Stimulated activated CD4-positive, alpha-beta T cell treated with anti-CD3 and anti-CD28 coated beads, TNF-alpha, amount 100 ng/mL, for 24 hours (primary cell): ENCODE data around the gene CPA3.

ENCODE experiments used
- DNase-seq, 3 experiments: peaks; one replicate each; pipeline ENCODE4 v3.0.0-alpha.2; 2020; ENCODE audit warnings: low read depth in 3 of 3

CPA3 gene

DNA sequence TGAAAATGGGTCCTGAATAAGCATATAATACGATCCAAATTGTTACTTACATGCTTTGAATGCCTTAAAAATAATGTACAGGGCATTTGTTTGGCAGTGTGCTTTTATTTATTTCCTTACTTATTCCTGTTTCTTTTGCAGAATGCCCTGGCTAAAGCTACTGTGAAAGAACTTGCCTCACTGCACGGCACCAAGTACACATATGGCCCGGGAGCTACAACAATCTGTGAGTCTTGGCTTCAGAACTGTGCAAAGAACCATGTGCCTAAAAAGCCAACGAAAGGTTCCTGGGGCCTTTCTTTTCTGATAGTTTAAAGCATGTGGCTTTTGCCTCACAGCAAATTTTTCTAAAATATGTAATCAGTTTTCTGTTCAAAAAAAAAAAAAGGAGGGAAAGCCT is 7.8 kb upstream of the CPA3 start:
- DNase-seq, result no peak

DNA sequence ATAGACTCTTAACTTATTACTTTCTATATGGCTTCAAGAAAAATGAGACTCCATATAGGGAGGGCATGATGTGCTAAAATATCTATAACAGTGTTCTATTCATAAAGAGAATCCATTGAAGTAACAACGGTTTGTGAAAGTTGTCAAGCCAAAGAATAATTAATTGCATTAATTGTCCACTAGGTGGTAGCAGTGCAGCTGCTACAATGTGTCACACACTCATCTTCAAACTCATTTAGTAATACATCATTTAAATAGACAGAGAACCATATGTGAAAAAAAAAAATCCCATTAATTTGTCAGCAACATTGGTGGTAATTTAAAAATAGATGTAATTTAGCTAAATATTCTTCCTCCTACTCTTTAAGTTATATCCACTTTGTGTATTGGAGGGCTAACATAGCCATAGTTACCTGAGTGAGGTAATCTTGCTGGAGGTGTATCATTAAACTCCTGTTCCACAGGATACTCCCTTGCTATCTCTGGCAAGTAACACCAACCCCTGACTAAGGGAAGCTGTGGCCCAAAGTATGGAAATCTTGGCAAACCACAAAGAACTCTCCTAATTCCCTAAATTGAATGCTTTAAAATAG is 3.7 kb upstream of the CPA3 start:
- no peak for DNase-seq

DNA sequence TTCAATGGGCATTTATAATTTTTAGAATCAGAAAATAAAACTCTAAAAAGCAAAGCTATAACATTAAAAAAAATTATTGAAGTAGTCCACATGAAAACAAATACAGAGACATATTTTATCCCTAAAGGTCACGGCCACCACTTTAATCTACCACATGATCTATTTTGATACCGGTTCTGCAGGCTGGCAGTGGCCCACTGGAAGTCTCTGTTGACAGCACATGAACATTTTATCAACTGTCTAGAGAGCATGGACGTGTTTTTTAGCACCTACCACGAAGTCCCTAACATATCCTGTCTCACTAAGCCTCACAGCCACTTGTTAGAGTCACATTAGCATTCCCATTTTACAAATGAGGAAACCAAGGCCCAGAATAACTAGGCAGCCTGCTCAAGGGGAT is 1.8 kb upstream of the CPA3 start:
- no peak for DNase-seq

DNA sequence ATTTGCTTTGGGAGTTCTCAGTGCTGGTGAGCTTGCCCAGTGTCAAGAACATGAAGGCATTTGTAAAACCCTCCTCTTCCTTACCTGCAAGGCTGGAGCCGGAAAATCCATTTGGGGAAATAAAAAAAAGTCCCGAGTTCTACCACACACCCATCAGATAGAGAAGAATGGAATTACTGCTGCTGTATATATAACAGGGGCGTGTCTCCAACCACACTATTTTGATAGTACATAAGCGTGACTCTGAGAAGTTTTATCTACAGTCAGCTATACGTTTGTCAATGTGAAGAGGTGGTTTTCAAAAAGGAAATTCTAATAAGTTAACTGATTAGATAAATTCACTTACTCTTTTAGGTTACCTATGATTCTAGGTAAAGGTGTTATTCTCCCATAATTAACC is 1.3 kb upstream of the CPA3 start:
- no peak for DNase-seq

DNA sequence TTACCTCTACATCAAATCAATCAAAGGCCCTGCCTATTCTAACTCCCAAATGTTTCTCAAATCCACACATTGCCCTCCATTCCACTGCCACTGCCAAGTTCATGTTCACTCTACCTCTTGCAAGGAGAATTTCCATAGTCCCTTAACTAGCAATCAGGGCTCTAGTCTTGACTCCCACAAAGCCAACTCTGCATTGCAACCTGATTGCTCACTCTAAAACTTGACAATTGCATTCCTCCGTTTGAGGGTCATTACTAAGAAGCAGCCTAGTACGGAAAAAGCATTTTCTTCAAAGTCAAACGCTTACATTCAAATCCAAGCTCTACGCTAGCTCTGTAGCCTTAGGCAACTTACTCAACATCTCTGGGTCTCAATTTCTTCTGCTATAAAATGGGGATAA is 1.2 kb downstream of the CPA3 start:
- no peak for DNase-seq

DNA sequence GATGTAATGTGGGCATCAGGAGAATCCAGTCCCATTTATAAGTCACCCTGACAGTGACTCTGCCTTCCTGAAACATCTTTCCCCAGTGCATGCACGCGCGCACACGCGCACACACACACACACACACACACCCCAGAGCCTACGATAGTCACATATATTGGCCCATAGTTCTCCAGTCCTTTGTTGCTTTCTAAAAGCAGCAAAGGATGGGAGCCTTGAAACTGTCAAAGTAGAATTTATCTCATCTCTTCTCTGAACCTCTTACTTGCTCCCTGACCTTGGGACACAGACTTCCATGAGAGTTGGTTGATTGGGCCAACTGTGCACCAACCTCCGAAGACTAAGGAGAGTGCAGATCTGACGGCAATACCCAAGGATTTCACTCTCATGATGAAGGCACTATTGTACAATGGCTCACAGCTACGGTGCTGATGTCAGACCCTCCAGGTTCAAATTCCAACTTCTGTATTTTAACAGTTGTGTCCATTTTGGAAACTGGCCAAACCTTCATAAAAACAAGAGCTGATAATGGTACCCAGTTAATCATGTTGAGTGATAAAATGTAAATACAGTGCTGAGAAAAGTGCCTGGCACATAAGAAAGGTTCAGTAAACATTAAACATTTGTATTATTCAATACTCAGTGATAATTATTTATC is 8.3 kb downstream of the CPA3 start:
- no peak for DNase-seq

DNA sequence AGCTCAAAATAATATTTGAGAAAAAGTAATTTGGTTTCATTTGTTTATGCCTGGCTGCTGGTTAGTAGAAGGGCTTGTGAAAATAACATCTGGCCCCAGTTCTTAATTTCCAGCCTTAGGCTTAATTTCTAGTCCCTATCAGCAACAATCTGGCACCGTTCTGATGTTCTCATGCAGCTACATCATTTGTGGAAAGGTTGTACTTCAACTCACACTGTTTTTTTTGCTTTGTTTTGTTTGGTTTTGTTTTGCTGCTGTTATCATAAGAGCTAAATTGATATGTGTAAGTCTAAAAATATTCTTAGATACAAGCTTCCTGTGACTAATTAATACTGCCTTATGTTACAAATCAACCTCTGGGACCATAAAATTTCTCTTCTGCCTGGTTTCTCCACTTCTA is 8.9 kb downstream of the CPA3 start:
- DNase-seq, result no peak

DNA sequence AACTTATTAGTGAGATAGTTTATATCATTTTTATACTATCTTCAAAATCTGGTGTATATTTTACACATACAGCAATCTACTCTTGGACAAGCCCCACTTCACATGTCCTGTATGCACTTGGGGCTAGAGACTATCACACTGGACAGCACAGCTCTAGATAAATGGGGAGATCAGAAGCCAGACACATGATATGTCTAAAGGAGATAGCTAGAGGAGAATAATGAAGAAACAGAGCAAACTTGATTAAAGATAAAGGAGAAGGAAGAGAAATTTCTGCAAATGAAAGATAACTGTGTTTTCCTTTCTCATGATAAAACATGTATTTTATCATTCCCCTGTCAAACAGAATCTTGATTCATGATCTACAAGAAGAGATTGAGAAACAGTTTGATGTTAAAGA is 13.0 kb downstream of the CPA3 start:
- DNase-seq, result no peak

DNA sequence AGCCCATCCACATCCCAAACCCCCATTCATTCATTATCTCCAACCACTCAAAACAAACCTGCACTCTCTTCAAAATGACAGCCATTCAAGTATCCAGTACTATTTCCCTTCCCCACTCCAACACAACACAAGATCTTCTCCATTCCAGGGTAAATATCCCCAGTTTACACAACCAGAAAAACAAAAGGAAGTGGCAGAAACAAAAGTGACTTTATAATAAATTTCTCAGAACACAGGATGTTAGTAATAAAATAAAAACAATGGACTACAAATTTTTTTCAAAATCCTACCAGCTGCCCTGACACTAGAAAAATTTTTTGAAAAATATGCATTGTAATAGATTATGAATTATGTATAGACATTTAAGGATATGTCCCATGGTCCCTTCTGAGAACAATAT is 14.2 kb downstream of the CPA3 start:
- no peak for DNase-seq

DNA sequence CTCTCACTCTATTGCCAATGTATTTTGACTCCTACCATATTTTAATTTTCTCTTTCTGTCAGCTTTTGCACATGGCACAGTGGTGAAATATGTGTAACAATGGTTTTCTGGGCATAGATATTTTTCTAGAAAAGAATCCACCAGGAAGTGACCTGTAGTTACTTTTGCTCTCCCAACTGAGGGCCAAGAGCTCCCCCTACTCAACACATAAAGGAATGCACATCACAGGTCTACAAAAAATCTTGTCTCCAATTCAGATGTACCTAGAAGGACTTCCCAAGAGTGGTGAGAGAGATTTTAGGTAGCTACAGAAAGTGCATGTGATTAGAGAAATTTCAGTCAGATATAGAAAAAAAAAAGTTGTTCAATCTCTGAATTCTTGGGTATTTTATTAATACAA is 15.6 kb downstream of the CPA3 start:
- no peak for DNase-seq

DNA sequence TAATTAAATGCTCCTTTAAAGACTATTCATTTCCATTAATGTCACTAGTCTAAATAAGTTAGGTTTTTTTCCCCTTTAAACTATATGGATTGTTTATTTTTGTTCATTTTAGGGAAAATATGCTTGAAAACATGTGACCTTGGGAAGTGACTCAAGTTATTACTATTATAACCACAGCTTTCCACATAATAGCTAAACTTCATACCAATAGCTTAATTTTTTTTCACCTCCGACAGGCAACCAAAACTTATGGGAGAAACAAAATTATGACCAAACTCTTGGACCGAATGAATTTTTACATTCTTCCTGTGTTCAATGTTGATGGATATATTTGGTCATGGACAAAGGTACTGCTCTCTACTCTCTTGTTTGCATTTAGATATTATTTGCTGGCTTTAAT is 16.2 kb downstream of the CPA3 start:
- DNase-seq, result no peak

DNA sequence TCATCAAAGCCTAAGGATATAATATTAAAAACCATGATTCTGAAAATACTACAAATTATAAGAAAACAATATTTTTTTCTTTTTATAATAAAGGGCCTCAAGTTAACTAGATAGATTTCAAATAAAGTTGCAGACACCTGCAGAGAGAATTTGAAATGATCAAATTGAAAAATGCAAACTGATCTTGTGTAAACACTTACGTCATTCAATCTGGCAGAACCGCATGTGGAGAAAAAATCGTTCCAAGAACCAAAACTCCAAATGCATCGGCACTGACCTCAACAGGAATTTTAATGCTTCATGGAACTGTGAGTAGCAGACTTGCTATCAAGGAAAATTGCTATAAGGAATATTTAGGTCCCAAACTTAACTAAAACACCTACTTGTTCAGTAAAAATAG is 17.2 kb downstream of the CPA3 start:
- no peak for DNase-seq

DNA sequence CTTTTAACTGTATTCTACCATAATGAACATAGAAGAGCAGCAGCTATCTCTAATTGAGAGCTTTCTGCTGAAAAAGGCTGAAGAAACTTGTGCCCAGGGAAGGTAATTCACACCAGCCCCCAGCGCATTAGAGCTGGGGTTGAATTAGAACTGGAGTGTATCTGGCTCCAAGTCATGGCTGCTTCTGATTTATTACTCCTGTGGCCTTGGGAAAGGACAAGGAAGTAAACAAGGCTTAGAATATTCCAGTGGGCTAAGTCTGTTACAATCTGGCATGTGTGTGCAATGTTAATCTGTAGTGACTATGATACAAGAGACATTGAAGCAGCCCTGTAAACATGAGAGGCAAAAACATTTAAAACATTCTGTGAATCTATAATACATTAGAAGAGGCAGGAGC is 18.1 kb downstream of the CPA3 start:
- no peak for DNase-seq

DNA sequence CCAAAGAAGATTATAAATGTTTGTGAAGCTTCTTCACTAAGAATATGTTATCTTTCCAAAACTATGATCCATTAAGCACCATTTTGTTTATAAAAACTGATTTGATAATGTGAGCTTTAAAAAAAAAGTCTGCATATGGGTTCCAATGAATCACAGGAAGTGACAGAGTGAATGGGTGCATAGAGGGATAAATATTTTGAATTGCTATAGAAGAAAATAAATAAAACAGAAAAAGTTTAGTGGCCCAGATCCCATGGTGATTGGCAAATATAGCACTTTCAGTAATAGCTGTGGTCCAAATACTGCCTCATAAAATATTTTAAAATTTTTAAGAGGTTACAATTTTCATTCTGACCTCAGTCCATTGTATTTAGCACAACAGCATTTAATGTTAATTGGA is 19.2 kb downstream of the CPA3 start:
- DNase-seq, result no peak

DNA sequence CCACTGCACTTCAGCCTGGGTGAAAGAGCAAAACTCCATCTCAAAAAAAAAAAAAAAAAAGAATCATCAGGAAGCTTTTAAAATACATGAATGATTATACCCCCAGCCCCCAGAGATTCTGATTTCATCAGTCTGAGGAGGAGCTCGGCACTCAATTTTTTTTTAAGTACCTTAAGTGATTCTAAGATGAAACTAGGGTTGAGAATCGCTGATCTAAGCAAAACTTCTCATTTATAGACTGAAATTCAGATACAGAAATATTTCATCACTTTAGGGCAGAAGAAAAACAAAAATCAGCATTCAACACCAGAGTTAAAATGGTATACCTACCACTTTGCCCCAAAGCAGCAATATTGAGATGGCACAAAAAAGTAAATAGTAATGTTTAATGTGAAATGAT is 24.7 kb downstream of the CPA3 start:
- DNase-seq, result no peak

DNA sequence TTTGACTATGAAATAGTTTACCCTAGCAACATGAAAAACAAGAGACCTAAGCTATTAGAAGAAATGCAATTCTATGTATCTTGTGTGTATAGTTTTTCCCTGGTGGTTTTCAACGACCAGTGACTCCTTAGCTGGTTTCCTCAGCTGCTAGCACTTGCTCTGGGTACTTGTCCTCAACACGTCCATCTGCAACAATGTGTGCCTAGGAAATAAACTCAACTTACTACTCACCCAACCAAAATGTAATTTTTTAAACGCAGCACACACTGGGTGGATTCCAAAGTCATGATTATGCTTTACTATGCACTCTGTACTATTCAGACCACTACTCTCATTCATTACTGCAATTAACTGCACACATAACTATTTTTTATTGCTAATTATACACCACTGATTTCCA is 31.0 kb downstream of the CPA3 start:
- no peak for DNase-seq

DNA sequence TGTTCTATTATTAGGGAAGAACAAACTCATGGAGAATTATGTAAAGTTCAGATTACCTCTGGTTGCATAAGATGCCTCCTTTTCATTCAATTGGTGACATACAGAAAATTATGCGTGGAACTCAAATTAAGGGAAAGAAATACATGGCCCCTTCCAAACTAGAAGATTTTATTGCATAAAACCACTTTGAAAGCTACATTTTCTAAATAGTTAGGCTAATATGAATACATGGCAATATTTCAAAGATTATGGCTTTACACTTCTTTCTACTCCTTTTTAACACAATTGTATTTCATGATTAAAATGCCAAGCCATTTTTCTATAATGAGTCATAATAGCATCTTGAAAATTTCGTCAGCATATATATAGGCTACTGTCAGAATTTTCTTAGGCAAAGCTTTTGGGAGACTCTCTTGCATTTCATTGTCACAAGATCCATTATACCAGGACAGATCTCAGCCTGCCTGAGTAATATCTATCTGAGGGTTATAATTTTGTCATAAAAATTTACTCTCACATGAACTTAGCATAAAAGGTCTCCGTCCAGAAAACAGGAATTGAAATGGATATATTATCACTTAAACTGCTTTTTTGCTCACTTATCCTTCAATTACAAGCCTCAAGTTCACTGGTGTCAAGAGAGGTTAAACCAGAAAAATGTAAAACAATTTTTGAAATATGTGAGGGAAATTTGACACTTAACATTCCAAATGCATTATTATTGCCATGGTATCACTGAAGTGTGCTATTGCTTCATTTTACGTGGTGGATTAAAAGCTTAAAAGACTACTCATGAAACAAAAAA is 37.1 kb downstream of the CPA3 start:
- no peak for DNase-seq

DNA sequence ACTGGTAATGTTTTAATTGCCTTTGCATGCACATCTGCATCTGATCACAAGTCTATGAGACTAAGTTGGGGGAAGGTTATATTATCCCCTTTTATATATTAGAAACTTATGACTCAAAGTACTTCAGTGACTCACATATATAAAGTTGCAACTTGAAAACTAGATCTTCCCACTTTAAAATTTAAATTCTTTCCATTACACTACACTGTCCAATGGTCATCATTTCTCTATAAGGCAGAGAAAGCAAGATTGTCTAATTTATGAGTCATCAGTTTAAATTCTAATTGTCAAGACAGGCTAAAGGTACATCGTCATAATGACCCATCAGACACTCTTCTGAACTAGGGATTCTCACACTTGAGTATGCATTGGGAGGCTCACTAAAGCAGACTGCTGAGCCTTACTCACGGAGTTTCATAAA is 37.9 kb downstream of the CPA3 start:
- DNase-seq, result no peak

DNA sequence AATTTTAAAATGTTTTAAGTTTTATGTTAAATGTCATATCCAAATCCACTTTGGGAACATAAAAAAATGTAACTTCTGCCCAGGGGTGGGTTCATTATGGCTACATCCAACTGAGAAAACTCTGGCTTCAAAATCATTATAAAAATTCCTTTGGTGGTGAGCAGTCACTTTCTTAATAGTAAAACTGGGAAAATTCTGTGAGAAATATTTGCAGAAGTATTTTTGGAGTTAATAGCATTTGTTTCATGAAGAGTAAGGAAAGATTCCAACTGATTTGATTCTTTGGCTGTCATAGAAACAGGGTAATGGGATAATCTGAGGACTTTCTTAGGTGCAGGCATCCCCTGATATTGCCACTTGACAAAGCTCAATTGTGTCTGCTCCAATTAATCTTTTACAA is 38.8 kb downstream of the CPA3 start:
- DNase-seq, result no peak

DNA sequence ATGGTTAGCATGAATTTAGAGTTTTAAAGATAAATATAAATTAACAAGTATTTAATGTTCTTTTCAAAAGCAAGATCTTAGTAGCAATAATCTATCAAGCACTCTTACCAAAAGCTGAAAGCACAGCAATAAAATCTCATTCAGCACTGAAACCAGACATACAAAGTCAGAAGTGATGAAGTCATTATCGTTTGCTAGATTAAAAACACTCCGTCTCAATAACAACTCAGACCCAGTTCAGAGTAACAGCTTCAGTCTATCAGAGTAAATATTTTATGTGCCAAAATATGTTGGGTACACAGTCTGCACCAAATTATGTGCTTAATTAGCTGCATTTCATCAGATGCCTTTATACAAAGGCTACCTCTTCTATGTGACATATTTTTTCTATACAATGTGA is 41.6 kb downstream of the CPA3 start:
- DNase-seq, result no peak

DNA sequence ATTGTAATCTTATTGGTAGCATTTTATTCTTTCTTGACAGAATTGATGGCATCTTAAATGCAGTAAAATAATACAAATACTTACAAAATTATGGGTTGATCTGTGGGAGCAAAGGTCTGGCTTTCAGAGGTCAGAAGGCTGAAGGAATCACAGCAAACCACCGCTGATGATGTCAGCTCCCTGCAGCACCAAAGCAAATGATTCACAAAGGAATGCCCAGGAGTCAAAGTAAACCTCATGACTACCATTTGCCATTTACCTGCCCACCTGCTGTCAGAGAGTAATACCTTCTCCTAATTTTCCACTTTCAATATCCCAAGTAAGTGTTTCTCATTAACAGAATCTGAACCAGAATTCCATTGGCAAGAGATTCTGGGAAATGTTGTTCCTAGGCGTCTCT is 46.1 kb downstream of the CPA3 start:
- no peak for DNase-seq

DNA sequence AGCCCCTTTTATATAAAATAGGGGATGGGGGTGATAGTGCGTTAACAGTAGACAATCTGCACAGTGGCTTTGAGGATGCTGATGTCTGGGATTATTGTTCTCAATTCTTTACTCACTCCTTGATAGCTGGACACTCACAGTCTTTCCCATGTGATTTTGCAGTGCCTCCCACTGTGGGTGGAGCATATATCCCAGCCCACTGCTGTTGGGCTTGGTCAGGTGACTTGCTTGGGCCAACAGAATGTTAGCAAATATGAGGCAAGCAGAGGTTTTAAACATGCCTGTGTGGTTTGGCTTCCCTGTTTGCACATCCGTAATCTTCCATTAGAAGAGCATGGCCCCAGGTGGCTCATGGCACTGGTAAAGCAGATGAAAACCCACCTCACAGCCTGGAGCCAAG is 46.5 kb downstream of the CPA3 start:
- no peak for DNase-seq

DNA sequence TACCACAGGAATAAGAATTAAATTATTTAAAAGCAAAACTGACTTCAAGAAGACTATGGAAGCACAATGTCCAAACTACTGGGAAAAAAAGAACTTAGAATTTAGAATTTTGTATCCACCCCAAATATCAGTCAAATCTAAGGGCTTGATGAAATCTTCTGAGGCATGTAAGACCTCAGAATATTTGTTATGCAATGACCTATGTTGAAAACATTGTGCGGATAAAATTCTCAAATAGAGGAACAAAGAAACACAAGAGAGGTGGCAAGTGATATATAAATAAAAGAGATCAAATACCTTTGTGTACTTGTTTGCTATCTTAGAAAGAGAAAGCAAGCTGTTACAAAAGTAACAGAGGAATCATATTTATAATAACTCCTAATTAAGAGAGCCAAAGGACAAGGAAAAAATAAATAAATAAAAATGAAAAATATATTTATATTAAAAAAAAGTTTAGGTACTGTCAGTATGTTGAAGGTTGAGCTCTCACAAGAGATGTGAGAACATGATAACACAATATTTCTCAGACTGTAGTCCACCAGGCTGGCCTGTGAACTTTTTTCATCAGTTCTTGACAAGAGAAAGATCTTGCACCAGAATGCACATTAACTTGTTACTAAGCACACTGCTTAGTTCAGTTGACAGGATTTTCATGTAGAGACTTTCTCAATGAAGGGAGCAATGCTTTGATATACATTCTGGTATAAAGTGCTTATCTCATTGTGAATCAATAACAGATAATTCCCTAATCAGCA is 50.0 kb downstream of the CPA3 start:
- DNase-seq, result no peak
